Mucosa of stomach (tissue), 1 donor: Measurements from ENCODE around the gene RAB3GAP1.

Source experiments
- H3K27me3 ChIP-seq: one replicate; pipeline ENCODE4 v1.7.0; 2013; ENCODE audit warnings: mild to moderate bottlenecking, low read length; ENCODE audit not compliant: control insufficient read depth, insufficient read depth
- H3K36me3 ChIP-seq: one replicate; pipeline ENCODE4 v1.7.0; 2013; ENCODE audit warnings: low read length; ENCODE audit not compliant: control insufficient read depth, insufficient read depth
- H3K4me1 ChIP-seq: one replicate; pipeline ENCODE4 v1.7.0; 2013; ENCODE audit warnings: mild to moderate bottlenecking, low read length; ENCODE audit not compliant: control insufficient read depth, insufficient read depth
- H3K4me3 ChIP-seq: one replicate; pipeline ENCODE4 v1.7.0; 2013; ENCODE audit warnings: low read length
- H3K9ac ChIP-seq: one replicate; pipeline ENCODE4 v1.7.0; 2013; ENCODE audit warnings: mild to moderate bottlenecking, low read length, moderate library complexity
- H3K9me3 ChIP-seq: one replicate; pipeline ENCODE4 v1.7.0; 2013; ENCODE audit warnings: mild to moderate bottlenecking, low read length, moderate library complexity; ENCODE audit not compliant: control insufficient read depth
- donor health status: Pancreatic carcinoma.

Gene RAB3GAP1

GRCh38 chr2:135208016-135208415 lies 155.9 kb downstream of the RAB3GAP1 start:
- Histone ChIP-seq H3K4me1 (no peaks in the 10 kb centered on the region), H3K4me3 (no peak overlapping the region), H3K36me3 (no peaks in the 10 kb centered on the region), H3K27me3 (no peaks in the 10 kb centered on the region), H3K9ac (no peak overlapping the region), H3K9me3 (no peaks in the 10 kb centered on the region)

GRCh38 chr2:135212757-135213156 lies 160.7 kb downstream of the RAB3GAP1 start:
- H3K36me3 ChIP-seq, result no peaks in the 10 kb centered on the region
- no peak overlapping the region for H3K4me3 ChIP-seq
- no peaks in the 10 kb centered on the region for H3K27me3 ChIP-seq
- H3K9ac ChIP-seq, result no peak overlapping the region
- no peaks in the 10 kb centered on the region for H3K4me1 ChIP-seq
- no peaks in the 10 kb centered on the region for H3K9me3 ChIP-seq

- H3K4me1 ChIP-seq, result no peaks in the 10 kb centered on the region
- H3K36me3 ChIP-seq, result no peaks in the 10 kb centered on the region
- no peaks in the 10 kb centered on the region for H3K27me3 ChIP-seq
- H3K9ac ChIP-seq, result no peak overlapping the region
- no peaks in the 10 kb centered on the region for H3K9me3 ChIP-seq
- no peak overlapping the region for H3K4me3 ChIP-seq
These were observed 166.3 kb downstream of the RAB3GAP1 start for GRCh38 chr2:135218426-135218825.

- no peak overlapping the region for H3K9ac ChIP-seq
- no peaks in the 10 kb centered on the region for H3K9me3 ChIP-seq
- no peaks in the 10 kb centered on the region for H3K4me1 ChIP-seq
- H3K27me3 ChIP-seq, result no peaks in the 10 kb centered on the region
- H3K36me3 ChIP-seq, result no peaks in the 10 kb centered on the region
- no peak overlapping the region for H3K4me3 ChIP-seq
These were observed 167.1 kb downstream of the RAB3GAP1 start for GRCh38 chr2:135219226-135219625.
